ENCODE data around the gene LRRC7. TPM values are rescaled to one million over a fixed set of nuclear protein-coding genes. Genes with fewer than 3 reads are reported as not detected.

The LRRC7 gene
- total RNA-seq, 1 donor from 2014 or later = not detected

GRCh38 chr1:70090141-70090540 lies 522.4 kb downstream of the LRRC7 start:
- no peak for DNase-seq (ENCODE audit: low spot score)
- Mint-ChIP-seq H3K9me3 (ENCODE audit: unreplicated experiment) (no peaks in the 10 kb centered on the region), H3K36me3 (ENCODE audit: low read depth, unreplicated experiment) (no peaks in the 10 kb centered on the region), H3K27me3 (ENCODE audit: unreplicated experiment) (no peaks in the 10 kb centered on the region), H3K4me1 (ENCODE audit: unreplicated experiment) (no peaks in the 10 kb centered on the region), H3K27ac (ENCODE audit: unreplicated experiment) (no peak overlapping the region), H3K4me3 (ENCODE audit: unreplicated experiment) (no peak overlapping the region)
- no peak for TF ChIP-seq CTCF (IDR thresholded peaks at IDR 0.05; ENCODE audit: unreplicated experiment)

- Mint-ChIP-seq H3K27me3 (ENCODE audit: unreplicated experiment) (no peaks in the 10 kb centered on the region), H3K27ac (ENCODE audit: unreplicated experiment) (no peak overlapping the region), H3K9me3 (ENCODE audit: unreplicated experiment) (no peaks in the 10 kb centered on the region), H3K4me3 (ENCODE audit: unreplicated experiment) (no peak overlapping the region), H3K36me3 (ENCODE audit: low read depth, unreplicated experiment) (no peaks in the 10 kb centered on the region), H3K4me1 (ENCODE audit: unreplicated experiment) (no peaks in the 10 kb centered on the region)
- no peak for TF ChIP-seq CTCF (IDR thresholded peaks at IDR 0.05; ENCODE audit: unreplicated experiment)
- no peak for DNase-seq (ENCODE audit: low spot score)
These were observed 523.2 kb downstream of the LRRC7 start for GRCh38 chr1:70090875-70091274.

- Mint-ChIP-seq H3K4me1 (ENCODE audit: unreplicated experiment) (no peaks in the 10 kb centered on the region), H3K9me3 (ENCODE audit: unreplicated experiment) (no peaks in the 10 kb centered on the region), H3K27ac (ENCODE audit: unreplicated experiment) (no peak overlapping the region), H3K27me3 (ENCODE audit: unreplicated experiment) (no peaks in the 10 kb centered on the region), H3K4me3 (ENCODE audit: unreplicated experiment) (no peak overlapping the region), H3K36me3 (ENCODE audit: low read depth, unreplicated experiment) (no peaks in the 10 kb centered on the region)
- DNase-seq (ENCODE audit: low spot score) = no peak
- no peak for TF ChIP-seq CTCF (IDR thresholded peaks at IDR 0.05; ENCODE audit: unreplicated experiment)
These were observed 524.1 kb downstream of the LRRC7 start for GRCh38 chr1:70091811-70092210.

- H3K27ac Mint-ChIP-seq (ENCODE audit: unreplicated experiment) = no peak overlapping the region
- DNase-seq (ENCODE audit: low spot score) = no peak
- no peak for TF ChIP-seq CTCF (IDR thresholded peaks at IDR 0.05; ENCODE audit: unreplicated experiment)
- no peaks in the 10 kb centered on the region for H3K36me3 Mint-ChIP-seq (ENCODE audit: low read depth, unreplicated experiment)
- no peak overlapping the region for H3K4me3 Mint-ChIP-seq (ENCODE audit: unreplicated experiment)
- no peaks in the 10 kb centered on the region for H3K27me3 Mint-ChIP-seq (ENCODE audit: unreplicated experiment)
- H3K4me1 Mint-ChIP-seq (ENCODE audit: unreplicated experiment) = no peaks in the 10 kb centered on the region
- no peaks in the 10 kb centered on the region for H3K9me3 Mint-ChIP-seq (ENCODE audit: unreplicated experiment)
These were observed 524.8 kb downstream of the LRRC7 start for GRCh38 chr1:70092526-70092925.

- no peak for TF ChIP-seq CTCF (IDR thresholded peaks at IDR 0.05; ENCODE audit: unreplicated experiment)
- Mint-ChIP-seq H3K4me3 (ENCODE audit: unreplicated experiment) (no peak overlapping the region), H3K36me3 (ENCODE audit: low read depth, unreplicated experiment) (no peaks in the 10 kb centered on the region), H3K9me3 (ENCODE audit: unreplicated experiment) (no peaks in the 10 kb centered on the region), H3K27me3 (ENCODE audit: unreplicated experiment) (no peaks in the 10 kb centered on the region), H3K4me1 (ENCODE audit: unreplicated experiment) (no peaks in the 10 kb centered on the region), H3K27ac (ENCODE audit: unreplicated experiment) (no peak overlapping the region)
- no peak for DNase-seq (ENCODE audit: low spot score)
These were observed 525.7 kb downstream of the LRRC7 start for GRCh38 chr1:70093250-70093975.

Data from endothelial cell (in vitro differentiated cells).